GM19372 (cell line): ENCODE measurements around the gene JAKMIP3.

ENCODE experiments used
- ATAC-seq: cut with Tn5 transposase; IDR thresholded peaks from one replicate; pipeline ENCODE4 v1.9.1; 2021; ENCODE audit warnings: mild to moderate bottlenecking, low read depth, moderate library complexity; ENCODE audit not compliant: unreplicated experiment

The JAKMIP3 gene

DNA sequence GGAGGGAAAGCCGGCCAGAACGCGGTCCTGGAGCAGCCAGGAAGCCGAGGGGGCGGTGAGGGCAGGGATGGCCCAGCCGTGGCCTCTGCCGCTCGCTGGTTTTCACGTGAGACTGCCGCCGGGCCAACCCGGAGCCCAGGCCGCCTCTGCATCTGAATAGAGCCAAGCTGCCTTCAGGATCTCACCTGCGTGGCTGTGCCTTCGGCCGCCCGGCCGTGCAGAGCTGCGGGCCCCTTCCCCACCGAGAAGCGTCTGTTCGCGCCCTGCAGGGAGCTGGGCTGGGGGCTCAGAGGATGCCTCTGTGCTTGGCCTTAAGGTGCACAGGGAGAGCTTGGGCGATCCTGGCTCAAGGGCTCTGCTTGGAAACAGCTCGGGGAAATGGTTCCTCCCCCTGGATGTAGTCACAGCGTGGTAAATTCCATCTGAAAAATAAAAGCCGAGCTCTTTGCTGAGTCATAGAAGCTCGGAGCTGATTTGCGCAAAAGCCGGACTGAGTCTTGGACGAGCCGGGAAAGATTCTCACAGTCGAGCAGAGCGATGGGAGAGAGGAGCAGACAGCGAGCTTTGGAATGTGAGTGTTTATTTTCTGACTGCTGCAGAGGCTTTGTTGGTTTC lies at the start of gene JAKMIP3:
JAKMIP3 (plus strand) TSS at position 456 of the 615 bp plus-strand sequence. CDS start 38,863 bp downstream, outside the sequence.
- no peak for ATAC-seq

DNA sequence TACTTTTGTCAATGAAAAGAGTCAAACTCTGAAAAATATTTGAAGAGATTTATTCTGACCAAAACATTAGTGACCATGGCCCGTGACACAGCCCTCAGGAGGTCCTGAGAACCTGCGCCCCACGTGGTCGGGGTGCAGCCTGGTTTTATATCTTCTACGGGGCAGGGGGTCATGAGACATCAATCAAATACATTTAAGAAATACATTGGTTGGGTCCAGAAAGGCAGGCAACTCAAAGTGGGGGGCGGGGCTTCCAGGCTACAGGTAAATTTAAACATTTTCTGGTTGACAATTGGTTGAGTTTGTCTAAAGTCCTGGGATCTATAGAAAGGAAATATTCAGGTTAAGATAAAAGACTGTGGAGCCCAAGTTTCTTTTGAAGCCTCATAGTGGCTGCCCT lies 49.2 kb upstream of the JAKMIP3 start:
- ATAC-seq, result no peak

DNA sequence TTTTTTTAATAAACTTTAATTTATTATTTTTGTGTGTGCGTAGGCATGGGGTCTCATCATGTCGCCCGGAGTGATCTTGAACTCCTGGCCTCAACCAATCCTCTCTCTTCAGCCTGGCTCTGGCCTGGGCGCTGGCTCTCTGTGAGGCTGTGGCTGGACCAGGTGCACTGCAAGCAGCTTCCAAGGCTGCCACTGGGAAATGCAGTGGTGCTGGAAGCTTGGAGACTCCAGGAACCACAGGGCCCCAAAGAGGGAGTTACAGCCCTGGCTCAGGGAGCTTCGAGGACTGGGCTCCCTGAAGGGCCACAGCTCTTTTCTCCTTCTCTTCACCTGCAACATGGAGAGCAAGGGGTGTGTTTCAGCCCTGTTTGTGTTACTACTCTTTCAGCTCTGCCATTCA lies 47.3 kb upstream of the JAKMIP3 start:
- no peak for ATAC-seq

DNA sequence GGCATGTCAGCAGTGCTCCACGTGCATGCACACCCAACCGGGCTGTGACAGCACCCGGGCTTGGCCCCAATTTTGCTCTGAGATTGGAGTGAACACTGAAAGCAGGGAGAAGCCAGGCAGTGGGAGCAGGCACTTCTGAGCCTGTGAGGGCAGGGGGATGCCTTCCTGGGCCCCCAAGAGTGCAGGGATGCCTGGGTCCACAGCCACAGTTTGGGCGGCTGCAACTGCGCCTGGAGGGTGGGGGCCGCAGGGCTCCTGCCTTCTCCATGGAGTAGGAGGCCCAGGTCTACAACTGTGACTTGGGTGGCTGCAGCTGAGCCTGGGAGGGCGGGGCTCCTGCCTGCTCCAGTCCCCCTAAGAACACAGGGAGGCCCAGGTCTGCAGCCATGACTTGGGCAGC lies 46.4 kb upstream of the JAKMIP3 start:
- no peak for ATAC-seq

DNA sequence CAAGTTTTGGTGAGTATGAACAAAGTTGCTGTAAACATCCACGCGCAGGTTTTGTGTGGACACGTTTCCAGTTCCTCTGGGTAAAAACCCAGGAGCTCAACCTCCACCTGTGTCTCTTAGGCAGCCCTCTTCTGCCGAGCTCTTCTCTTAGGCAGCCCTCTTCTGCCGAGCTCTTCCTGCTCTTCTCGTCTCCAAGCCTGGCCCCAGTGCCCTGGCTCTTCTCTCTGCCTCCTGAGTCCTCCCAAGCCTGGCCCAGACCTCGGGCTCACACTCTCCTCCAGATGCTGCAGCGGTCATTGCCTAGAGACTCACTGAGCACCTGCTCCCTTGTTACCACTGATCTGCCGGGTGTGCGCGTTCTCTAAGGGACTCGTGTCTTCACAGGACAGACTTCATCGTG lies 45.3 kb upstream of the JAKMIP3 start:
- no peak for ATAC-seq

DNA sequence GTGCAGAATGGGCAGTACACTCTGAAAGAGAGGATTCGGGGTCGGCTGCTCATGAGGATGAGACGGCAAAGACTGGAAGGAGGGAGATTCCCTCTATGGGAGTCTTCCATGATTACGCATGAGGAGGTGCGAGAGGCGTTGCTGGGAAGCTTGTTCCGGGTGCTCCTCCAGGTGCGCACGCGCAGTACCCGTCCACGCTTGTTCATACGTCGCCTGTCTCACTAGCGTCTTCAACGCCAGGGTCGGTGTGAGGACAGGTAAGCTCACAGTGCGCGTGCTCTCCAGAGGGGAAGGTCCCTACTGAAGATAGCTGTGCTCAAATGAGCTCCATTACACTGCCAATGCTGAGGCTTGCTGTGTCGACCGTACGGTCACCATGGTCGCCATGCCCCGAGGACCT lies 44.7 kb upstream of the JAKMIP3 start:
- no peak for ATAC-seq

DNA sequence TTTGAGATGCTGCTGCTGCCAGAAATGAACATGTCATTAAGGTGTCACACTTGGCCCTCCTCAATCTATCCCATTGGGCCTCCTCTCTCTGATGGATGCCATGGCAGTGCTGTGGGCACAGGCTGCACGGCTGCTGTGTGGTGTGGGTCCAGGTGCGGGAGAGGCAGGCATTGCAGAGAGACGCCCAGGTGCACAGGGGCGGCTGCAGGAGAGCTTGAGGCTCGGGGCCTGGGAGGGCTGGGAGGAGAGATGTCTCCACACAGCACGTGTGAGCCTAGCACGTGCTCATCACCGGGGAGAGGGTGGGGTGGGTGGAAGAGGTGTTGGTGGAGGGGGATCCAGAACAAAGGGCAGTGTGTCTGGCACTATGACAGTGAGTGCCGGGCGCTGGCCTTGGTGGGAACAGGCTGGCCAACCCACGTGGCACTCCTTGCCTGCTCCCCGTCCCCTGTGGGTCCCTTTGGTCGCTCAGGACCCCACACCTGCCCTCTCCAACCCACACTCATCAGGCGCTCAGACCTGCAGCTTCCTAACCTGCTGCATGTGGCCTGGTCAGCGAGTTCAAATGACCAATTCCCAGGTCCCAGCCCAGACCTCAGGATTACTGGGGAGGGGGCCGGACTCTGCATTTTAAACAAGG lies 44.1 kb upstream of the JAKMIP3 start:
- ATAC-seq, result no peak

DNA sequence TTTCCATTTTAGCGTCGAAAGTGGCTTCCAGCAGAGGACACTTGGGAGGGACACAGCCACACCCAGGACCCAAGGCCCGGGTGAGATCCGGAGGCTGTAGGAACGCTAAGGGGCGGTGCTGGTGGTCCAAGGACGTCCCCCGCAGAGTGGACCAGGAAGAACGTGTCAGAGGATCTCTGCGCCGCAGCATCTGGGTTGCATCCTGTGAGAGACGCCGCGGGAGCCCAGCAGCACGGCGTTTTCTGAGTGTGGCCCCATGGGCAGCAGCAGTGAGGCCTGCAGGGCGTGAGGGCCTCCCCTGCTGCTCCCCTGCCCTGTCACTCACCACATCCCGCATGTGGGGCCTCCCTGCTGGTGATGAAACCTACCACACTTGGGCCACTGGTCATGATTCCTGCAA lies 43.5 kb upstream of the JAKMIP3 start:
- ATAC-seq, result no peak

DNA sequence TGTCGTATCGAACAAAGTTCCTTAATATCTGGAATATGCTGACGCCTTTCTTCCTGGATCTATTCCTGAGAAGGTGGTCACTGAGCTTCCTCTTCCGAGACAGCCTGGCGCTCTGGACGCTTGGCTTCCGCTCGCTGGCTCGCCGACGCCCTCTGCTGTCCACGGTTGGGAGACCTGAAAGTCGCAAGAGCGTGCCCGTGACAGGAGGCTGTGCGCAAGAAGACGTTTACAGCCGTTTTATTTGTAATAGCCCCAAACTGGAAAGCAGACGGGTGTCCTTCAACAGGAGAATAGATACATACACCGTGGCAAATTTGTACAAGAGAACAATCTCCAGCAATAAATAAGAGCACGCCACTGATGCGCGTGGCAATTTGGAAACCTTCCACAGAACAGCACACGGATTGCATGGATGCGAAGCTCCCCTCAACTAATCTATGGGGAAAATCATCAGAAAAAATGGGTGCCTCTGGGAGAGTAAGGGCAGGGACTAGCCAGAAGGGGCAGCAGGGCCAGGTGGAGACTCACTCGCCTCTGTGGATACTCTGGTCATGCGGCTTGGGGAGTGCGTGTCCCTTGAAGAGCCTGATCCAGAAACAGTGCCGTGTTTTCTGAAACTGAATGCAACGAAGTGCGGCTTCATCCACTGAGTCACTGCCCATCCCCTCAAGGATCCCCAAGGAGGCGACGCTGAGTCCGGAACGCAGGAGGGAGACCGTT lies 42.5 kb upstream of the JAKMIP3 start:
- ATAC-seq, result peak; percentile 95

DNA sequence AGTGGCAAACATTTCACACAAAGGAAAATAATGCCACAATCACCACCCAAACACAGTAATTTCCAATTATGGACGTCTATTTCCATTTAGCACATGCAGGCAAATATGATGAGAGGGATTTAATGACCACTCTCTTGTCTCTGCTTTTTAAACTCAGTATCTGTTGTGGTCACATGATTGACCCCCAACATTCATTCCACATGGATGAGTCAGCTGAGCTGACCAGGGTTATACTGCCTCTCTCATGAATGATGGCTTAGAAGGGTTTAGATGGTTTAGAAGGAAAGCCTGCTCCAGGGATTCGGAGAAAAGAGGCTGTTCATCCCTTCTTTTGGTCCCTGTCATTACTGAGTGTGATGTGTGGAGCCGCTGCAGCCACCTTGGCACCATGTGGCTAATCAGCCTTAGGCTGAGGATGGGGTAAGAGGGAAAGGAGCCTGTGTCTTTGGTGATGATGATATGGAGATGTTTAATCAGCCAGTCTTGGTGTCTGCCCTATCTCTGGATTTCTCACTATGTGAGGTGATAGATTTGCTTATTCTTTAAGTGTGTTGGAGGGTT lies 38.2 kb upstream of the JAKMIP3 start:
- ATAC-seq, result no peak

DNA sequence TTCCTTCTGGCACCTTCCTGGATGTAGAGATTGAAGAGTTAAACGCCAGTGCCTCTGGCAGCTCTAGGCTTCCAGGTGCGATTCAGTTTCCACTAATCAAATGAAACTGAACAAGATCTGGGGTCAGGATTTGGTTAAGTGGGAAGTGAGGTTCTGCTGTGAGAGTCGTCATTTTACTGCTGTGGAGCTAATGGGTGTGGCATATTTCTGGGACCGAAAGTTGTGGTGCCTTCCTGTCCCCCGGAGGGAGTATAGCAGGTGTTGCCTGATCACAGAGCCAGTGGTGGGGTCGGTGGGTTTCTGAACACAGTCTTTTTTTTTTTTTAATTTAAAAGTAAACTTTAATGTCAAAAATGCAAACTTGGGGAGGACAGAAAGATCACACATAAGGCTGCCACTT lies 37.0 kb upstream of the JAKMIP3 start:
- ATAC-seq, result no peak

DNA sequence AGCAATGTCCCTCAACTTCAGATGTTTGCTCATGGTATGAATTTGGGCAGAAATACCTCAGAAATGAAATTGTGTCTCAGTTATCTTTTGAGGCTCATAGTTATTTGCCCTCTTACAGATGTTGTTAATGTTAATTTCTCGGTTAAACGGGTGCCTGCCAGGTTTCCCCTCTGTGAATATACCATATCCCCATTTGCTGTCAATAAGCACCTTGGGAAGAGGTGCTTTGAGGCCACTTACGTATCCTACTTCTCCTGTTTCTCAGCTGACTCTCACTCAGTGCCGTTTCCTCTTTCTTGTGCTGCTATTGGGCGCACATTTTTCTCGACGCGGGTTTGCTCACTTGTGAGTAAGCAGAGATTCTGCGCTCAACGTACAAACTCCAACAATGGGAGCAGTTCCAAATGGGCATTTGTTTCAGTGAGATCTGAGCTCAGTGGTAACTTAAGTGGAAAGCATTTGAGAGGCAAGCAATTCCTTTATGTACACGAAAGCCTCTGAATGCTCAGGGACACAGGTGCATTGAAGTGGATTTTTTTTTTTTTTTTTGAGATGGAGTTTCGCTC lies 34.8 kb upstream of the JAKMIP3 start:
- ATAC-seq, result no peak

DNA sequence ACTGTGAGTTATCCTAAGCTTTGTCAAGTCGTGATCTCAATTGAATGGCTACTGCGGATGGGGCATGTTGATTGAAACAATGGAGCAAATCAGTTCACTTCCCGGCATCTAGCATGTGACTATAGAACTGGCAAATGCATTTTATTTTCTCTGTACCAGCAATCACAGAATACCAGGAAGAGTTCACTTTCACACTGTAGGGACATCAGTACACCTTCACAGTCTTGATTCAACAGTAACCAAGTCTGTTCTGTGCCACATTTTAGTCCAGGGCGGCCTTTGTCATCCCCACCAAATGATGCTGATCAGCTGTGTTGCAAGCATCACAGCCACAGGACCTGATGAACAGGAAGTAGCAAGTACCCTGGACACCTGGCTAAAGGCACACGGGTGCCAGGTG lies 32.1 kb upstream of the JAKMIP3 start:
- ATAC-seq, result no peak

DNA sequence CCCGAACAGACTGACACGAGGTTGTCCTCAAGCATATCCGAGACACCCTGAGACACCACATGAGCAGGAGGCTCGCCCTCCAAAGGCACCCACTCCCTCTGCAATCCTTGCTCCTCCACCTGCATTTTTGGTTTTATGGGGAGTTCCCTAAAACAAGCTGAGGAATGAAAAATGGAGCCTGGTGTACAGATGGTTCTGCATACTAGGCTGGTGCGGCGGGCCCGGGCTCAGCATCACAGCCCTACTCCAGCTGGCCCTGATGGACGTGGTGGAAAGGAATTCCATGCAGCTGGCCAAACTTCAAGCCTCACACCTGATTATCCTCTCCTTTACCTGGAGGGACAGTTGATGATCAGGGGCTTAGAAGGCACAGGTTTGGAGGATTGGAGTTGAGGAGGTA lies 30.3 kb upstream of the JAKMIP3 start:
- no peak for ATAC-seq

DNA sequence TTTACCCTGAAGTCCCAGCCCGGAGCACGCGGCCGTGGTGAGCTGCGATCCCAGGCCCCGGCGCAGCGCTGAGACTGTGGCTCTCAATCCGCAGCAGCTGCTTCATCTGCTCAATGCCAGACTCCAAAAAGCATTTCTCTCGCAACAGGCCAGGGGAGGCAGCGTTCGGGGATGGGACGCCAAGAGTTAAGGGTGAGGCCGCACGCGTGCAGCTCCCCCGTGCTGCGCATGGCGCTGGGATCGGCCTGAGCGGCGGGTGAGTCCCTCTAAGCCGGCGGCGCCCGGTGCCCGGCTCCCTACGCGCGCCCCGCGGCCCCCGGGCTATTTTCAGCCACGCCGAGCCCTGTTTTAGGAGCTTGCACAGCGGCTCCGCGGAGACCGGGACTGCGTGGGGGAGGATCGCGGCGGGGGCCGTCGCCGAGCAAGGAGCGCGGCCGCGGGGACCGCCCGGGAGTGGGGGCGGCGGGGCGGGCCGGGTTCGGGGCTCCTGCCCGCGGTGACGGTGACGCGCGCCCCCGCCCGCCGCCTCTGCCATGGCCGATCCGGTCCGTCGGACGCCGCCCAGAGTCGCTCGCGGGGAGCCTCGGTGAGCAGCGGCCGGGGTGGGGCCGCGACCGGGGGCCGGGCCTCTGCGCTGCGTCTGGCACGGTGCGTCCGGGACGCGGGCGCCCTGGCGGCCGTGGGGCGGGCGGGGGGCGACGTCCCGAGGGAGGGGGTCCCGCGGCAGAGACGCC lies 29.4 kb upstream of the JAKMIP3 start:
- ATAC-seq, result no peak

DNA sequence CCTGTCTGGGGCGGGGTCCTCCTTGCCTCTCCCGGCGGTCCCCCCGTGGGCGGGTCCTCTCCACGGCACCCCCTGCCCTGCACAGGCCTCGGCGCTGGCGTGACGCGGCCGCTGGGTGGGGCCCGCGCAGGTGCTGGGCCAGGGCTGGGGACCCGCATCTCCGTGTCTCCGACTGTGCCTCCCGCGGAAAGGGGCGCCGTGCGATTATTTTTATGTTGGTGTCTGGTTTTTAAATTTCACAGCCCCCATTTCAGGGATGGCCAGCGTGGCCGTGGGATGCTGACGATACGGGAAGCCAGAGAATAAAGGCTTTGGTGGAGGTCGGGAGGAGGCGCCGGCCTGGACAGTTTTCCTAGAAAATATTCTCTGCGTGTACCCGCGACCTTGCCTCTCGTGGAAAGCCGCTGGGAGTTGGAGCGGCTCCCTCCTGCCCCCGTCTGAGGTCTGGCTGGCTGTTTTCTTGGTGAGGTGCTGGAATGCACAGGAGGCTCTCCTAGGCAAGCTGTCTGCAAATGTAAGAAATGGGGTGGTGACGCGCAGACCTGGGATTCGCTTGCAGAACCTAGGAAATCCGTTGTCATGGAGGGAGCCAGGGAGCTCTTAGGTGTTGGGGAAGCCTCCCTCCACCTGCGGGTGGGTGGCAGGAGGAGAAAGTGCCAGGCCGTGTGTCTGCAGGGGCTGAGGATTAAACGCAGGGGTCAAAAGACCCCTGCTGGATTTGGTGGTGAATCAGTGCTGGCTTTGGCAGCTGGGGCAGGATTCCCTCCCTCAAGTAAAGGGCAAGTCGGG lies 28.7 kb upstream of the JAKMIP3 start:
- no peak for ATAC-seq

DNA sequence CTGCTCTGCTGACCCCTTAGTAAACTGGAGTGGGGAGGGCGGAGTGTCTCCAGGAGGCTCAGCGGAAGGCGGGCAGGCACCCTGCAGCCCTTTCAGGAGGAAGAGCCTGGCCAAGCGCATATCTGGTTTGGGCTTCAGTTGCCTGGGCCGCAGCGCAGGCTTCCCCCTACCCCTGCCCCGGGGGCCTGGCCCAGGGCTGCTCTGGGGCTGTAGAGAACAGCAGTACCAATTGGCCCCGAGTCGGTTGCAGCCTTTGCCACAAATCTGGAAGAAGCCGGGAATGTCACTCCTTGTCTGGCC lies 28.1 kb upstream of the JAKMIP3 start:
- ATAC-seq, result no peak

DNA sequence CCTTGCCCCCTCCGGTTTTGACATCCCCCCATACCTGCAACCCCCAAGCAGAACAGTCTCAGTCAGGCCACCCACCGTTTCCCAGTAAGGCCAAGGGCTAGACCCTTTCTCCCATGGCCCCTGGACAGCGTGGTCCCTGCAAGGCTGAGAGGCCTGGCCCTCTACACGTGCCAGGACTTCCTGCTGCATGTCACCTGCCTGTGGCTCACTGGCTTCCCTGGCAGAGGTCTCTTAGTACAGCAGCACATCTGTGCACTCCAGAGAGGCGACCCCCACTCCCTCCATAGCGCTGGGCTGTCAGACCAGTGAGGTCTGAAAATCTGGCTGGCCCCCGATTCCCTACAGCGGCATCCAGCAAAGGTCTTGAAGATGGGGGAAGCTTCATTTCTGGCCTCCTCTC lies 26.4 kb upstream of the JAKMIP3 start:
- no peak for ATAC-seq

DNA sequence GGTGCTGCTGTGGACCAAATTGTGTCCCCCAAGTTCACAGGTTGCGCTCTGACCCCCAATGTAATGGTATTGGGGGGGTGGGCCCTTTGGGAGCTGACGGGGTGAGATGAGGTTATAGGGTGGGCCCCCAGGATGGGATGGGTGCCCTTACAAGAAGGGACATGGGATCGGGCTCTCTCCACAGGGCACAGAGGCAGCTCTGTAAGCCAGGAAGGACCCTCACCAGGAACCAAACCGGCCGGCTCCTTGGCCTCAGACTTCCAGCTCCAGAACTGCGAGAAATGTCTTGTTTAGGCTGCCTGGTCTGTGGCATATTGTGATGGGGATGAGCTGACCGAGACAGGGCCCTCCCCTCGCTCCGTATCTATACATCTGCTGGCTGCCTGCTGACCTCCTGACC lies 25.7 kb upstream of the JAKMIP3 start:
- ATAC-seq, result no peak

DNA sequence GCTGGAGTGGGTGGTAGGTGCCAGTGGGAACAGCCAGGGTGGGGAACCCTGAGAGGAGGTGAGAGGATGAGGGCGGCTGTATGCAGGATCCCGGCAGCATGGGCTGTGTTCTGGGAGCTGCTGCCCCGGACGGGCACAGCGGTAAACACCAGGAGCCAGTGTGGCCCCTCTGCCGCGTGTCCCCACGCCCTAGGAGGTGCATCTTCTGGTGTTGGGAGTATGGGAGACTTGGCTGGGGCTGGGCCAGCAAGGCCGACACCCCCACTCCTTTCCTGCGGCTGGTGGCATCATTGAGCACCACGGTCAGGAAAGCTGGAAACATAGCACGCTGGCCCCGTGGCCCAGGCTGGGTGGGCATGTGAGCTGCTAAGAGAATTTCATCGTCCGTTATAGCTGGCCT lies 24.4 kb upstream of the JAKMIP3 start:
- ATAC-seq, result no peak
